ENCODE measurements around the gene B3GALT4. TPM values are rescaled to one million over a fixed set of nuclear protein-coding genes. Genes with fewer than 3 reads are reported as not detected.

B3GALT4 gene
- total RNA-seq: 1 to 10 TPM; 3.7 to 5.9 TPM

DNA sequence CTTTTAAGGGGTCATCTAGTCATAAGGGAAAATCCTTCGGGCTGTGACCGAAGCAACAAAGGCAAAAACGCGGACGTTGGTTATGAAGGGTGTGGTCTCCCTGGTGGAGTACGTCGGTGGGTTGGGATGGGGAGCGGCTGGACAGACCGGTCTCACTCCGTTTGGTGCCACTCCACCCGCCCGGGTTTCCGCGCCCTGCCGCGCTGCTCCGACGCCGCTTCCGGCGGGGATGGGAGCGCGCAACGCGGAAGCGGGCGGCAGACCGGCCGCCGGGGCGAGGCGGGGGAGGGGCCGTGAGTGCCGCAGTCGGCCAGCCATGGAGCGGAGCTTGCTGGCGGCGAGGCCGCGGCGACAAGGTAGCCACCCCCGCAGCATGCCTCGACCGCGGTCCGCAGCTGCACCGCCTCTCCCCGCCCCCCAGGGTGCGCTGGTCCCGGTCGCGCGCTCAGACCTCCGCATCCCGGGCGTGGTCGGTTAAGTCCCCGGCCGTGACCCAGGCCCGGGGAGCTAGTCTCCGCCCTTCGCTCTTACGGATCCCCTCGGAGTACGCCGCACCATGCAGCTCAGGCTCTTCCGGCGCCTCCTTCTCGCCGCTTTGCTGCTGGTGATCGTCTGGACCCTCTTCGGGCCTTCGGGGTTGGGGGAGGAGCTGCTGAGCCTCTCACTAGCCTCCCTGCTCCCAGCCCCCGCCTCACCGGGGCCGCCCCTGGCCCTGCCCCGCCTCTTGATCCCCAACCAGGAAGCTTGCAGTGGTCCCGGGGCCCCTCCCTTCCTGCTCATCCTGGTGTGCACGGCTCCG lies at the start of gene B3GALT4:
TSS of gene B3GALT4 (plus strand) at position 260 of the 799 bp plus-strand sequence. CDS start at position 557, 297 bp downstream.
- H3K9me3 Mint-ChIP-seq: no peaks in the 10 kb centered on the region
- DNase-seq (ENCODE audit: low spot score in 2 of 2) (peak; percentile 80 to 89), ATAC-seq (peak; percentile 75 to 79)
- H3K27ac Mint-ChIP-seq: peak within 1 kb of the TSS; percentile 90 to 96
- H3K36me3 Mint-ChIP-seq: peaks cover 42 to 48% of the 10 kb centered on the region in 2 donors

DNA sequence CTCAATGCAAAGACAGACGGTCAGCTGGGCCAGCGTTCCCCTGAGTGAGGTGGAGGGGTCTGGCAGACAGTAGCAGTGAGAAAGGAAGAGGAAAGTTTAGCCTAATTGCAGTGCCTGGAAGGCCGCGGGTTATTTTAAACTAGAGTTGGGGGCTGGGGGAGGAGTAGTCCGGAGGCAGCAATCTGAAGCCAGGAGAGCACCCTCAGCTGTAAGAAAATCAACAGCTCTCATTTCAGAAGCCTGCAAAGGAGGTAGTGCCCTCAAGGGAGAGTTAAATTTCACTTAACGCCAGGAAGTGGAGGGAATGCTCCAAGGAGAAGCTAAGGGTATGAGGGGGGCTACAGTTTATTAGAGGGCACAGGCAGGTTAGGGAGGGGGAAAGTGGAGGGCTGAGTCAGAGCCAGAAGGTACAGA lies 41.7 kb upstream of the B3GALT4 start:
- Mint-ChIP-seq H3K36me3 (no peaks in the 10 kb centered on the region), H3K9me3 (no peaks in the 10 kb centered on the region), H3K27ac (peak overlapping the region in 1 of 2 donors; percentile 6)
- no peak for ATAC-seq
- DNase-seq (ENCODE audit: low spot score in 2 of 2): no peak

DNA sequence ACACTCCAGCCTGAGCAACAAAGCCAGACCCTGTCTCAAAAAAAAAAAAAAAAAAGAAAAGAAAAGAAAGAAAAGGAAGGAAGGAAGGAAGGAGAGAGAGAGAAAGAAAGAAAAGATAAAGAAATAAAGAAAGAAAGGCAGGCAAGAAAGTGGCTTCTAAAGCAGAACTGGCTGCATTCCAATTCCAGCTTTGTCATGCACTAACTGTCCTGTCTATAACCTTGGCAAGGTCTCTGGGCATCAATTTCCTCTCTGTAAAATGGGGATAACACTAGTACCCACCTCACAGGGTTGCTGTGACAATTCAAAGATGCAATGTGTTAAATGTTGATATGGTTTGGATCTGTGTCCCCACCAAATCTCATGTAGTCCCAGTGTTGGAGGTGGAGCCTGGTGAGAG lies 40.6 kb upstream of the B3GALT4 start:
- H3K27ac Mint-ChIP-seq: no peak overlapping the region
- no peaks in the 10 kb centered on the region for H3K9me3 Mint-ChIP-seq
- DNase-seq (ENCODE audit: low spot score in 2 of 2) (no peak), ATAC-seq (no peak)
- H3K36me3 Mint-ChIP-seq: no peaks in the 10 kb centered on the region

GRCh38 chr6:33236852-33237251 lies 40.1 kb upstream of the B3GALT4 start:
- no peak overlapping the region for H3K27ac Mint-ChIP-seq
- no peaks in the 10 kb centered on the region for H3K9me3 Mint-ChIP-seq
- H3K36me3 Mint-ChIP-seq: no peaks in the 10 kb centered on the region
- DNase-seq (ENCODE audit: low spot score in 2 of 2): no peak
- no peak for ATAC-seq

GRCh38 chr6:33237741-33238140 lies 39.2 kb upstream of the B3GALT4 start:
- no peak for ATAC-seq

DNA sequence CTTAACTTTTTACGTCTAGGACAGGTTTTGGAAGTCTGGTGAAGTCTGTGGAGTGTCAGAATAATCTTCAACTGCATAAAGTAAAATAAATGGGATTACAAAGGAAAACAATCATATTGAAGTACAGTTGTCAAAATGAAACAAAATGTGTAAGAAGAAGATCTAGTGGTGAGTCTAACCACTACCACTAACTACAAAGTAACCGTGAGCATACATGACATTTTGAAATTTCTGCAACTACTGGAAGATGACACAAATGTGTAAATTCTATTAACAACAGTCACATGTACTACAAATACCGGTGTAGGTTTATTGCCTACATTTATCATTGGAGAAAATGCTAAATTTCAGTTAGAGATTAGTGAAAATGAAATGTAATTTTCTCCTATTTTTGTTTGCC lies 35.0 kb upstream of the B3GALT4 start:
- ATAC-seq: peak; percentile 94 to 97
- Mint-ChIP-seq H3K36me3 (no peaks in the 10 kb centered on the region), H3K27ac (peak overlapping the region in 1 of 2 donors; percentile 56), H3K9me3 (no peaks in the 10 kb centered on the region)
- no peak for DNase-seq (ENCODE audit: low spot score in 2 of 2)

More at GRCh38 chr6:33237741-33238140, 39.2 kb upstream of the B3GALT4 start:
- Mint-ChIP-seq H3K9me3 (no peaks in the 10 kb centered on the region), H3K36me3 (no peaks in the 10 kb centered on the region), H3K27ac (no peak overlapping the region)
- DNase-seq (ENCODE audit: low spot score in 2 of 2): no peak

DNA sequence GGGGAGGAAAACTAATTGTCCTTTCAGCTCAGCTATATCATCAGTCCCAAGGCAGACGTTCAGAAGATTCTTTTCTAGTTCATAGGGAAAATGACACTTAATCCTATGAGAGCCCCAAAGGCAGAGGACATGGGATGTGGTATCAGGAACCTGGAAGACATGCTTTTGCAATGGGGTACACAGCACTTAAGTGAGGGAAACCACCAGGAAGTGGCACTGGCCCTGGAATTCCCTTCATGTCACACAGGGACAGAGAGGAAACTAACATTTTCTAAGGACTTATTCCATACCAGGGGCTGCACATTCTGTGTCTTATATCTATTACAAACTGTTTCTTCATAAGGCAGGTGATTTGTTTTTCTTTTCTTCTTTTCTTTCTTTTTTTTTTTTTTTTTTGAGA lies 33.4 kb upstream of the B3GALT4 start:
- H3K36me3 Mint-ChIP-seq: no peaks in the 10 kb centered on the region
- DNase-seq (ENCODE audit: low spot score in 2 of 2): no peak
- H3K9me3 Mint-ChIP-seq: no peaks in the 10 kb centered on the region
- no peak for ATAC-seq
- no peak overlapping the region for H3K27ac Mint-ChIP-seq

DNA sequence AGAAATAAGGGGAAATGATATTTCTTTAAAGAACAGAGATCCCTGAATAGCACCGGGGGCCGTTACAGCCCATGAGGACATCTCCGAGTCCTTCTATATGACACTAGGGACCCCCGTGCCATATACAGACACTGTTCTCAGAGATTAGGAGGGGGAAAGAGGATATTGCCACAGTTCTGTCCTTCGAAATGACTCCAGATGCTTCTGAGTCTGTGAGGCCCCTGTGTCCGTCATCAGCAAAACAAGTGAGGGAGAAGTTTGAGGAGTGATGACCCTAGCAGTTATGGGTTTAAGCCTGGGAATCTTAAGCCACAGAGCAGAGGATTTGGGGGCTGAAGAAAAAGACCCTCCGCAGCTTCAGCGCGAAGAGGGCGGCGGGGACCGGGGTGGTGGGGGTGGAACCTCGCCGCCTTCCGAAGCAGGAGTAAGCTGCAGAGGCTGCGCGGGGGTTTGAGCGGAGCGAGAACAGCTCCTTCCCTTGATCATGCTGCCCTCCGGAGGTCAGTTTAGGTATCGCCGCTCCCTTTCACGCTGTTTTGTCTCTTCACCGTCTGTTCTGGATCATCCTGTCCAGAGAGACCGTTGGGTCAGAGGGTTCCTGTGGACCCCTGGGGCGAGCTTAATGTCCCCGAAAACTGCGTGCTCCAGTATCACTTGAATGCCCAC lies 28.8 kb upstream of the B3GALT4 start:
- ATAC-seq: peak; percentile 33 to 43
- H3K36me3 Mint-ChIP-seq: peaks cover 26 to 31% of the 10 kb centered on the region in 2 donors
- H3K27ac Mint-ChIP-seq: peak overlapping the region; percentile 97 to 98
- peak; percentile 85 to 95 for DNase-seq (ENCODE audit: low spot score in 2 of 2)
- no peaks in the 10 kb centered on the region for H3K9me3 Mint-ChIP-seq

DNA sequence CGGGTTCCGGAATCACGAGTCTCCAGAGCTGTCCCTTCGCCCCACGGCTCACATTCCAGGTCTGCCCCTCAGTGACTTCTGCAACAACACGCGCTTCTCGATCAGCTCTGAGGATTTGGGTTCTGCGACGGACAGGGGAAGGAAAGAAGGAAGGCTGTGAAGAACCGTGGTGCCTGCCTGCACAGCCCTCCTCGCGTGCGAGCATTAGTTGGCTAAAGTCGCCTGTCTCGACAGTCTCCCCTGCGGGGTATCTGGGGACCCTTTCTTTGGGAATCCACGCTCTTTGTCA lies 28.3 kb upstream of the B3GALT4 start:
- ATAC-seq: peak; percentile 2 to 27
- H3K36me3 Mint-ChIP-seq: peaks cover 26 to 31% of the 10 kb centered on the region in 2 donors

GRCh38 chr6:33248932-33249731 lies 27.8 kb upstream of the B3GALT4 start:
- peak overlapping the region; percentile 97 to 98 for H3K27ac Mint-ChIP-seq

More for the DNA sequence above, 28.3 kb upstream of the B3GALT4 start:
- no peak for DNase-seq (ENCODE audit: low spot score in 2 of 2)
- Mint-ChIP-seq H3K9me3 (no peaks in the 10 kb centered on the region), H3K27ac (peak overlapping the region; percentile 97 to 98)

GRCh38 chr6:33249732-33250630 lies 26.9 kb upstream of the B3GALT4 start:
- H3K36me3 Mint-ChIP-seq: peaks cover 26 to 31% of the 10 kb centered on the region in 2 donors
- no peaks in the 10 kb centered on the region for H3K9me3 Mint-ChIP-seq
- ATAC-seq (peak in 1 of 2 donors; percentile 25), DNase-seq (ENCODE audit: low spot score in 2 of 2) (peak in 1 of 2 donors; percentile 25)
- peak overlapping the region; percentile 97 to 98 for H3K27ac Mint-ChIP-seq

More at GRCh38 chr6:33248932-33249731, 27.8 kb upstream of the B3GALT4 start:
- Mint-ChIP-seq H3K36me3 (peaks cover 26 to 31% of the 10 kb centered on the region in 2 donors), H3K9me3 (no peaks in the 10 kb centered on the region)
- DNase-seq (ENCODE audit: low spot score in 2 of 2) (peak; percentile 94 to 99), ATAC-seq (peak; percentile 89 to 91)

DNA sequence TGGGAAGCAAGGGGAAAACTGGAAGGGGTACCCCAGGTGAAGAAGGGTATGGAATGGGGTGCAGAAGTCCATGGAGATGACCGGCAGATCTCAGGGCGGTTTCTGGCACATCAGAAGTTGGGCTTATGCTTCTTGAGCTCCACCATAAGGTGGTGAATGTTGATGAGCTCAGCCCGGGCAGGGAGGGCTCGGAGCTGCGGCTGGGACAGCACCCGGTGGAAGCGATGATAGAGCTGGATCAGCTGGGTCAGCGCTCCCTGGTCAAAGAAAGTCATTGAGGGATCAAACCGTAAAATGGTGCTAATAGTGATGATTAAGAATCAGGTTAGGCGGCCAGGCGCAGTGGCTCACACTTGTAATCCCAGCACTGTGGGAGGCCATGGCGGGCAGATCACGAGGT lies 26.2 kb upstream of the B3GALT4 start:
- DNase-seq (ENCODE audit: low spot score in 2 of 2): no peak
- Mint-ChIP-seq H3K27ac (peak overlapping the region; percentile 97 to 98), H3K9me3 (no peaks in the 10 kb centered on the region), H3K36me3 (peaks cover 26 to 31% of the 10 kb centered on the region in 2 donors)
- no peak for ATAC-seq

DNA sequence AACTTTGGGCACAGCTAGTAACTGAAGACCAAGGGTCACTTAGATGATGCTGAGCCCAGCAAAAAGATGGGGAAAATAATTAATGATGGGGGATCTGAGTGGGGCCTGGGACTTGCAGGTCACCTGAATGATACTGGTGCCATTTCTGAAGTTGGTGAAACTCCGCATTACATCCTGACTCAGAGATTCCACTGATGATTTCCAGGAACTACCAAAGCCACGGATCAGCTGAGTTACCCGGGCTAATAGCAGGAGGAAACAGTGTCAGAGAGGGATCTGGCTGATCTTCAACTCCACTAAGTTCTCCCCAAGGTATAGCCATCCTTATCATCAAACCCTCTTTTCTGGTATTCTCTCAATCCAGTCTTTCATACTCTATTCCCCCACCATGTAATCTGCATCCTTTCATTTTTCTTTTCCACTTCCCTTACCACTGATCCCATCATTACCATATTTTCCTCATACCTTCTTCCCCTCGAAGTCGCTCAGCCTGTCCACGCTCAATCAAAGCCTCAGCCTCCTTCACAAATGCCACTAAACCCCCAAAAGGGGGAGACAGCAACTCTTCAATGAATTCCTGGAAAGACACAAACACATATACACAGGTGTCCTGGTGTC lies 25.4 kb upstream of the B3GALT4 start:
- Mint-ChIP-seq H3K27ac (peak overlapping the region in 1 of 2 donors; percentile 98), H3K9me3 (no peaks in the 10 kb centered on the region), H3K36me3 (peaks cover 26 to 31% of the 10 kb centered on the region in 2 donors)
- ATAC-seq: no peak
- DNase-seq (ENCODE audit: low spot score in 2 of 2): no peak

DNA sequence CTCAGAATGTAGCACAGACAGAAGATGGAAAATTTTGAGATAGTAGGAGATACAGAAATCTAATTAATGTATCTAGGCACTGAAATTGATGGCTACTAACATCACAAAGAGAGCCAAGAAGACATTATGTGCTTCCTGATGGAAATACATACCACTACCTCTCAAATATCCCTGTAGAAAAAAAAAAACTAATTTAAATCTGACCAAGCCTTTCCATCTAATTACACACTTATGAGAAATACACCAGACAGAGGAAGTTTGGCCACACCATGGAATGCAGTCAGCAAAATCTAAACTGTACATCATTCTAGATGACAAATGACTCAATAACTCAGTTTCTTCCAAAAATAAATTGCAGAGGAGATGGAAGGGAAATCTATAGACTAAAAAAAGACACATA lies 24.2 kb upstream of the B3GALT4 start:
- no peak for DNase-seq (ENCODE audit: low spot score in 2 of 2)
- Mint-ChIP-seq H3K27ac (peak overlapping the region in 1 of 2 donors; percentile 98), H3K9me3 (no peaks in the 10 kb centered on the region), H3K36me3 (peaks cover 26 to 31% of the 10 kb centered on the region in 2 donors)
- no peak for ATAC-seq

- Mint-ChIP-seq H3K36me3 (peaks cover 23 to 28% of the 10 kb centered on the region in 2 donors), H3K27ac (no peak overlapping the region), H3K9me3 (no peaks in the 10 kb centered on the region)
- no peak for ATAC-seq
- no peak for DNase-seq (ENCODE audit: low spot score in 2 of 2)
Observed at GRCh38 chr6:33254591-33254990, 22.3 kb upstream of the B3GALT4 start.
